HepG2 (cell line): Measurements from ENCODE around the gene GRM5. TPM values are rescaled to one million over a fixed set of nuclear protein-coding genes. Genes with fewer than 3 reads are reported as not detected.
A peak's percentile ranks its signal among the peaks of the same experiment; 100 is the strongest.
"Not testable (repeated sequence)": the region's sequence is repeated elsewhere in the genome, so short reads cannot be mapped to it uniquely, and the experiment has no call there.

Experiments used
- ATAC-seq: fragments of 200-7000 bp; cut with Tn5 transposase; 3 replicates; pipeline ENCODE4 v1.9.1; 2020; ENCODE audit warnings: mild to moderate bottlenecking, moderate library complexity
- BruUV-seq: library from RNA; stranded (reverse); fragments of 400-500 nt; replicated peaks from 2 replicates; lab custom pipeline; 2021; lab: Mats Ljungman, UMichigan
- CTCF ChIA-PET: fragments of 300-600 bp; formaldehyde crosslinking; extraction: SDS; loops from one replicate; lab custom pipeline; 2021; ENCODE audit warnings: low total read pairs, inconsistent platforms, low intra/inter-chr PET ratio; lab: Yijun Ruan, JAX
- POLR2A ChIA-PET: fragments of 350-600 bp; sonication (Branson Sonifier 250); formaldehyde crosslinking; loops from one replicate; lab custom pipeline; 2020; ENCODE audit warnings: antibody characterized with exemption, inconsistent platforms; lab: Yijun Ruan, JAX
- DNase-seq: peaks from one replicate; pipeline ENCODE4 v3.0.0-alpha.2; 2015; ENCODE audit warnings: low spot score
- FAIRE-seq: peaks from 3 replicates; lab custom pipeline; 2011; peaks lifted over from hg19 to GRCh38; lab: Jason Lieb, UNC
- H2AFZ ChIP-seq: one replicate; pipeline ENCODE4 v1.6.1; 2011; ENCODE audit warnings: low read length, inconsistent platforms
- H3K27ac ChIP-seq: fragments of 300-600 bp; 3 replicates; pipeline ENCODE4 v1.8.0; 2011; ENCODE audit warnings: mixed run types, mild to moderate bottlenecking, mixed read lengths, low read length, inconsistent platforms; ENCODE audit not compliant: insufficient read depth; ENCODE audit errors: extremely low read length
- H3K27me3 ChIP-seq, 2 experiments: fragments of 200-600 bp in 1 of 2; 2 replicates in 1 of 2; 3 replicates in 1 of 2; pipeline versions ENCODE4 v1.6.0 to v1.8.0; 2011; ENCODE audit warnings: low read length in 2 of 2, mild to moderate bottlenecking in 2 of 2, moderate library complexity in 2 of 2, inconsistent platforms in 1 of 2; ENCODE audit not compliant: insufficient read depth in 2 of 2, control insufficient read depth in 1 of 2
- H3K36me3 ChIP-seq, 2 experiments: fragments of 200-600 bp in 1 of 2; replicated peaks in 1 of 2; 2 replicates in 1 of 2; 3 replicates in 1 of 2; pipeline versions ENCODE4 v1.5.1 to v1.8.0; 2011; ENCODE audit warnings: low read length in 2 of 2, inconsistent platforms in 1 of 2; ENCODE audit not compliant: insufficient read depth in 2 of 2, control insufficient read depth in 1 of 2
- H3K4me1 ChIP-seq: 2 replicates; pipeline ENCODE4 v1.5.1; 2012; ENCODE audit warnings: low read length, inconsistent platforms; ENCODE audit not compliant: insufficient read depth
- H3K4me2 ChIP-seq: 2 replicates; pipeline ENCODE4 v1.6.0; 2011; ENCODE audit warnings: low read depth, low read length, inconsistent platforms
- H3K4me3 ChIP-seq, 3 experiments: fragments of 200-600 bp in 1 of 3; sonication (generic), shearing (Covaris generic) in 1 of 3; replicated peaks in 1 of 3; 2 replicates each; pipeline ENCODE4 v1.5.1; 2011 to 2016; ENCODE audit warnings: low read length in 3 of 3, inconsistent platforms in 2 of 3, low read depth in 2 of 3, mild to moderate bottlenecking in 2 of 3, control low read depth in 1 of 3, mixed read lengths in 1 of 3; ENCODE audit not compliant: insufficient read depth in 1 of 3
- H3K79me2 ChIP-seq: one replicate; pipeline ENCODE4 v1.6.1; 2011; ENCODE audit warnings: low read length, inconsistent platforms; ENCODE audit not compliant: insufficient read depth
- H3K9ac ChIP-seq: 2 replicates; pipeline ENCODE4 v1.6.0; 2011; ENCODE audit warnings: mild to moderate bottlenecking, low read depth, low read length, inconsistent platforms; ENCODE audit not compliant: insufficient read depth
- H3K9me3 ChIP-seq: 2 replicates; pipeline ENCODE4 v1.5.1; 2012; ENCODE audit warnings: mild to moderate bottlenecking, low read length
- H4K20me1 ChIP-seq: 2 replicates; pipeline ENCODE4 v1.6.0; 2011; ENCODE audit warnings: inconsistent platforms, mild to moderate bottlenecking, low read length, moderate library complexity; ENCODE audit not compliant: insufficient read depth
- SRSF4 ChIP-seq: fragments of 200-400 bp; formaldehyde crosslinking; IDR thresholded peaks from one replicate; pipeline ENCODE4 v1.6.1; 2018; ENCODE audit warnings: mild to moderate bottlenecking, low read depth, low read length, moderate library complexity; ENCODE audit not compliant: poor library complexity, severe bottlenecking
- ZNF232 ChIP-seq: sonication (generic); formaldehyde crosslinking; IDR thresholded peaks from 2 replicates; pipeline ENCODE4 v1.4.0; 2020; ENCODE audit warnings: missing genetic modification reagents, borderline replicate concordance
- ZNF331 ChIP-seq: sonication (generic); formaldehyde crosslinking; IDR thresholded peaks from 2 replicates; pipeline ENCODE4 v1.4.0; 2020; ENCODE audit warnings: missing genetic modification reagents
- ZNF850 ChIP-seq: sonication (generic); formaldehyde crosslinking; conservative IDR thresholded peaks from 2 replicates; pipeline ENCODE4 v1.9.0; 2021; ENCODE audit warnings: mild to moderate bottlenecking, missing genetic modification reagents
- WGBS: methylation state at CpG from one replicate; pipeline ENCODE4 v1.1.6; 2017; ENCODE audit warnings: low lambda C conversion rate; 5-methylcytosine and 5-hydroxymethylcytosine counted together
- in situ Hi-C: cut with HindIII; loops from 2 replicates; pipeline ENCODE4 v1.10.0; 2017; ENCODE audit warnings: low pct_unique_long_range_greater_than_20kb; ENCODE audit not compliant: extremely low pct_ligation_motif_present
- intact Hi-C: fragments of 100-400 bp; cut with micrococcal nuclease; formaldehyde crosslinking; loops from one replicate; pipeline ENCODE4 v1.10.0; 2022; ENCODE audit not compliant: unreplicated experiment
- polyA plus RNA-seq, 8 experiments: library from polyadenylated mRNA; depleted of rRNA in 3 of 8; stranded (reverse) in 7 of 8; unstranded in 1 of 8; fragments of >200 nt; fragmentation: Illumina TruSeq in 4 of 8; extraction: Trizol in 4 of 8; gene quantifications; 2 replicates each; pipeline versions ENCODE4 v1.2.1 to v1.2.3, GENCODE V29; 2011 to 2016; ENCODE audit warnings: low read depth in 4 of 8, missing spikeins in 1 of 8, mixed read lengths in 1 of 8; ENCODE audit not compliant: insufficient read depth in 1 of 8
- total RNA-seq, 5 experiments: library from RNA; depleted of rRNA; stranded (reverse); fragments of >200 nt; fragmentation: Illumina TruSeq; extraction: Trizol; gene quantifications; 2 replicates each; pipeline ENCODE4 v1.2.3, GENCODE V29; 2016; ENCODE audit warnings: low read depth in 1 of 5

Gene GRM5
- total and polyA plus RNA-seq, 2 of the 13 experiments (the other 11 are each of a cell fraction or from before 2014, with no cell fraction given): not detected

- H3K4me3 ChIP-seq, BruUV-seq, POLR2A ChIA-PET, CTCF ChIA-PET, ATAC-seq, H4K20me1 ChIP-seq, H3K9ac ChIP-seq, H3K79me2 ChIP-seq, intact Hi-C loops, H3K9me3 ChIP-seq, H2AFZ ChIP-seq, H3K36me3 ChIP-seq, H3K27me3 ChIP-seq, FAIRE-seq, H3K27ac ChIP-seq, in situ Hi-C loops, H3K4me1 ChIP-seq, DNase-seq, H3K4me2 ChIP-seq: not testable (repeated sequence)
These were observed 90.3 kb downstream of the GRM5 start for GRCh38 chr11:88975441-88975840.

GRCh38 chr11:88972210-88972609, 93.6 kb downstream of the GRM5 start:
- no peak for ATAC-seq
- no peaks in the 10 kb centered on the region for H3K9me3 ChIP-seq
- no TSS peak for BruUV-seq
- no peaks in the 10 kb centered on the region for H3K79me2 ChIP-seq
- CTCF ChIA-PET: no interaction called here
- intact Hi-C loops: no loop called here
- no peak overlapping the region for H2AFZ ChIP-seq
- DNase-seq: no peak
- in situ Hi-C loops: no loop called here
- no peak overlapping the region for H3K4me2 ChIP-seq
- no peak overlapping the region for H3K9ac ChIP-seq
- no peak for FAIRE-seq
- no peaks in the 10 kb centered on the region for H3K4me1 ChIP-seq
- TF ChIP-seq SRSF4 (no peak), ZNF331 (CRISPR knock-in tag) (no peak), ZNF232 (CRISPR knock-in tag) (no peak), ZNF850 (CRISPR knock-in tag) (peak; percentile 72; the same call in 1 of the 2 replicates)
- TF ChIP-seq, all 625 proteins: peak for 1
- H3K27ac ChIP-seq: no peak overlapping the region
- POLR2A ChIA-PET: no interaction called here
- H4K20me1 ChIP-seq: no peaks in the 10 kb centered on the region
- H3K36me3 ChIP-seq: no peaks in the 10 kb centered on the region
- no peaks in the 10 kb centered on the region for H3K27me3 ChIP-seq
- no peak overlapping the region for H3K4me3 ChIP-seq

- in situ Hi-C loops, BruUV-seq, CTCF ChIA-PET, H3K79me2 ChIP-seq, H3K4me2 ChIP-seq, H3K4me1 ChIP-seq, H3K9ac ChIP-seq, H3K27me3 ChIP-seq, intact Hi-C loops, H3K27ac ChIP-seq, DNase-seq, H4K20me1 ChIP-seq, H3K4me3 ChIP-seq, H3K9me3 ChIP-seq, FAIRE-seq, H3K36me3 ChIP-seq, POLR2A ChIA-PET, ATAC-seq, H2AFZ ChIP-seq: not testable (repeated sequence)
- WGBS: 17% methylated on average over 2 of the region's 2 CpGs
These were observed 104.2 kb downstream of the GRM5 start for GRCh38 chr11:88961621-88962020.

GRCh38 chr11:88959857-88960256, 105.9 kb downstream of the GRM5 start:
- H3K9me3 ChIP-seq, ATAC-seq, H3K9ac ChIP-seq, H3K4me3 ChIP-seq, DNase-seq, in situ Hi-C loops, FAIRE-seq, H3K27ac ChIP-seq, CTCF ChIA-PET, POLR2A ChIA-PET, H3K79me2 ChIP-seq, H3K27me3 ChIP-seq, H3K4me1 ChIP-seq, H2AFZ ChIP-seq, BruUV-seq, H3K4me2 ChIP-seq, H3K36me3 ChIP-seq, intact Hi-C loops, H4K20me1 ChIP-seq: not testable (repeated sequence)
- 42% methylated on average over 3 of the region's 3 CpGs for WGBS
